ENCODE results near the gene CYB5RL.

Gene CYB5RL

GRCh38 chr1:54159733-54160316 lies 40.0 kb downstream of the CYB5RL start:
- DNase-seq (ENCODE audit: low read depth in 3 of 3), result no peak

GRCh38 chr1:54158071-54158470 lies 41.8 kb downstream of the CYB5RL start:
- no peak for DNase-seq (ENCODE audit: low read depth in 3 of 3)

GRCh38 chr1:54157401-54157800 lies 42.4 kb downstream of the CYB5RL start:
- no peak for DNase-seq (ENCODE audit: low read depth in 3 of 3)

- DNase-seq (ENCODE audit: low read depth in 3 of 3), result no peak
These were observed 42.8 kb downstream of the CYB5RL start for GRCh38 chr1:54156986-54157385.

- no peak for DNase-seq (ENCODE audit: low read depth in 3 of 3)
These were observed 43.6 kb downstream of the CYB5RL start for GRCh38 chr1:54156201-54156600.

- DNase-seq (ENCODE audit: low read depth in 3 of 3), result no peak
These were observed 46.0 kb downstream of the CYB5RL start for GRCh38 chr1:54153535-54154439.

GRCh38 chr1:54152696-54153095 lies 47.1 kb downstream of the CYB5RL start, which contains the start of gene CDCP2:
CDCP2 (minus strand) TSS chr1:54153000; CDS start chr1:54152922, 78 bp downstream.
- DNase-seq (ENCODE audit: low read depth in 3 of 3), result no peak

GRCh38 chr1:54151013-54151412 lies 48.8 kb downstream of the CYB5RL start:
- no peak for DNase-seq (ENCODE audit: low read depth in 3 of 3)

Measured in stimulated activated CD4-positive, alpha-beta T cell treated with anti-CD3 and anti-CD28 coated beads, TNF-alpha, amount 100 ng/mL, for 48 hours (primary cell).